Measurements from ENCODE around the gene SIPA1.

SIPA1 gene

GRCh38 chr11:65696802-65697552 lies 59.1 kb downstream of the SIPA1 start:
- no peak for TF ChIP-seq CTCF (IDR thresholded peaks at IDR 0.05; ENCODE audit: low read depth, low read length)
- no peak overlapping the region for H3K4me3 ChIP-seq (ENCODE audit: low read depth, low read length)

- TF ChIP-seq CTCF (IDR thresholded peaks at IDR 0.05; ENCODE audit: low read depth, low read length): no peak
- no peak overlapping the region for H3K4me3 ChIP-seq (ENCODE audit: low read depth, low read length)
Measured at GRCh38 chr11:65698205-65698604, 60.3 kb downstream of the SIPA1 start.

GRCh38 chr11:65699306-65699705 lies 61.4 kb downstream of the SIPA1 start:
- no peak overlapping the region for H3K4me3 ChIP-seq (ENCODE audit: low read depth, low read length)
- TF ChIP-seq CTCF (IDR thresholded peaks at IDR 0.05; ENCODE audit: low read depth, low read length): no peak

- TF ChIP-seq CTCF (IDR thresholded peaks at IDR 0.05; ENCODE audit: low read depth, low read length): no peak
- no peak overlapping the region for H3K4me3 ChIP-seq (ENCODE audit: low read depth, low read length)
Measured at GRCh38 chr11:65700399-65700798, 62.5 kb downstream of the SIPA1 start.

Data from WI38 (cell line).